ENCODE results near the gene CHRNA1. TPM values are rescaled to one million over a fixed set of nuclear protein-coding genes. Genes with fewer than 3 reads are reported as not detected.
A peak's percentile ranks its signal among the peaks of the same experiment; 100 is the strongest.

CHRNA1 gene
- total RNA-seq, 4 donors from 2014 or later: not detected

DNA sequence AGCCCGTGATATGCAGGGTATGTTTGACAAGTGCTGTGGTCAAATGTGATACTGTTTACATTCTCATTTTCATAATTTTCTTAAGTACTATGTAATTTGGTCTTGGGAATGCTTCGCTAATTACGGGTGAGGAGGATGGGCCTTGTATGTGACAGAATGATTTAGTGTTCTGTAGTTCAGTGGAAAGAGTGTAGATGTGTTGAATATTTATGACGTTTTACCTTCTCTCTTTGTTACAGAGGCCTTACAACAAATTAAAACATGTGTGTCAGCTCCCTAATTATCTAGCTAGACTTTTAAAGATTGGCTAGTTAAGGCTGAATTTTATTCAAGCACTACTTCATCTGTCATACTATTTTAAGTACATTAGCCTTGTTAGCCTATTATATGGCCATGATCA lies 10.6 kb upstream of the CHRNA1 start:
- Histone ChIP-seq H3K4me3 (no peak overlapping the region), H3K4me1 (no peaks in the 10 kb centered on the region), H3K27me3 (no peaks in the 10 kb centered on the region), H3K27ac (no peak overlapping the region), H3K9me3 (no peaks in the 10 kb centered on the region), H3K36me3 (no peaks in the 10 kb centered on the region)
- DNase-seq: no peak
- intact Hi-C loops (cut with DNase I; ENCODE audit: low total_unique reads): no loop called here
- TF ChIP-seq, protein P1, sequence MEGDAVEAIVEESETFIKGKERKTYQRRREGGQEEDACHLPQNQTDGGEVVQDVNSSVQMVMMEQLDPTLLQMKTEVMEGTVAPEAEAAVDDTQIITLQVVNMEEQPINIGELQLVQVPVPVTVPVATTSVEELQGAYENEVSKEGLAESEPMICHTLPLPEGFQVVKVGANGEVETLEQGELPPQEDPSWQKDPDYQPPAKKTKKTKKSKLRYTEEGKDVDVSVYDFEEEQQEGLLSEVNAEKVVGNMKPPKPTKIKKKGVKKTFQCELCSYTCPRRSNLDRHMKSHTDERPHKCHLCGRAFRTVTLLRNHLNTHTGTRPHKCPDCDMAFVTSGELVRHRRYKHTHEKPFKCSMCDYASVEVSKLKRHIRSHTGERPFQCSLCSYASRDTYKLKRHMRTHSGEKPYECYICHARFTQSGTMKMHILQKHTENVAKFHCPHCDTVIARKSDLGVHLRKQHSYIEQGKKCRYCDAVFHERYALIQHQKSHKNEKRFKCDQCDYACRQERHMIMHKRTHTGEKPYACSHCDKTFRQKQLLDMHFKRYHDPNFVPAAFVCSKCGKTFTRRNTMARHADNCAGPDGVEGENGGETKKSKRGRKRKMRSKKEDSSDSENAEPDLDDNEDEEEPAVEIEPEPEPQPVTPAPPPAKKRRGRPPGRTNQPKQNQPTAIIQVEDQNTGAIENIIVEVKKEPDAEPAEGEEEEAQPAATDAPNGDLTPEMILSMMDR (IDR thresholded peaks at IDR 0.05): no peak
- no peak for TF ChIP-seq POLR2A (IDR thresholded peaks at IDR 0.05)

DNA sequence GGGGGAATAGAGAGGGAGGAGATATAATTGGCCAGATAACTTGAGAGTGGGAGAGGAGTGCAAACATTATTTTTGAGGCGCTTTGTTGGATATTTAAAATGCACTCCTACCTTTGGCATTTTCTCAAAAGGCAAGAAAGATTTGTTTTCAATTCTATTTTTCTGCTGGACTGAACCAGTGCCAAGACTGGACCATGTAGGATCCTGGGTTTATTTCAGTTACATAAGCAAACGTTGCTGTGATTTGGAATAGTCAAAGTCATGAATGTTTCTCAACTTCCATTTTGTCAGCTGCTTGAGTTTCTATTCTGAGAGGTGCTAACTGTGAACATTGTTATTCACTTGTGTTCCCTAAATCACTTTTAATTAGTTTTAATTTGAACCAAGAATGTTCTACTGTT lies 8.9 kb upstream of the CHRNA1 start:
- Histone ChIP-seq H3K27ac (no peak overlapping the region), H3K4me3 (no peak overlapping the region), H3K4me1 (no peaks in the 10 kb centered on the region), H3K36me3 (no peaks in the 10 kb centered on the region), H3K27me3 (no peaks in the 10 kb centered on the region), H3K9me3 (no peaks in the 10 kb centered on the region)
- no peak for DNase-seq
- intact Hi-C loops (cut with DNase I; ENCODE audit: low total_unique reads): no loop called here
- TF ChIP-seq, protein P1 (IDR thresholded peaks at IDR 0.05): no peak
- TF ChIP-seq POLR2A (IDR thresholded peaks at IDR 0.05): no peak

DNA sequence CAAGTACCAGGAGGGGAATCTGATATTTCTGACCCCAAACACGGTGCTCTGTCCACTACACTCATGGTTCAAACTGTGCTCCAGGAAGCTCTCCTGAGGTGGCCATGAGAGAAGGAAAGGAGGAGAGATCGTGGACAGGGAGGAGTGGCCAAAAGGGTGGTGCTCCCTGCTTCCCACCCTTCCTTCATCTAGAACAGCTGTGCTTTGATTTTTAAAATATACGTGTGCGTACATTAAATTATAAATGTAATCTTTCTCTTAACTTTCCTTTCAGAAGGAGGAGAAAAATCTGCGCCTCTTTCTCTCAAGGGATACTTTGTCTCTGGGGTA lies 8.2 kb upstream of the CHRNA1 start:
- Histone ChIP-seq H3K4me1 (no peaks in the 10 kb centered on the region), H3K27me3 (no peaks in the 10 kb centered on the region), H3K4me3 (no peak overlapping the region), H3K27ac (no peak overlapping the region), H3K9me3 (no peaks in the 10 kb centered on the region), H3K36me3 (no peaks in the 10 kb centered on the region)
- intact Hi-C loops (cut with DNase I; ENCODE audit: low total_unique reads): no loop called here
- DNase-seq: no peak
- TF ChIP-seq, protein P1 (IDR thresholded peaks at IDR 0.05): no peak
- no peak for TF ChIP-seq POLR2A (IDR thresholded peaks at IDR 0.05)

DNA sequence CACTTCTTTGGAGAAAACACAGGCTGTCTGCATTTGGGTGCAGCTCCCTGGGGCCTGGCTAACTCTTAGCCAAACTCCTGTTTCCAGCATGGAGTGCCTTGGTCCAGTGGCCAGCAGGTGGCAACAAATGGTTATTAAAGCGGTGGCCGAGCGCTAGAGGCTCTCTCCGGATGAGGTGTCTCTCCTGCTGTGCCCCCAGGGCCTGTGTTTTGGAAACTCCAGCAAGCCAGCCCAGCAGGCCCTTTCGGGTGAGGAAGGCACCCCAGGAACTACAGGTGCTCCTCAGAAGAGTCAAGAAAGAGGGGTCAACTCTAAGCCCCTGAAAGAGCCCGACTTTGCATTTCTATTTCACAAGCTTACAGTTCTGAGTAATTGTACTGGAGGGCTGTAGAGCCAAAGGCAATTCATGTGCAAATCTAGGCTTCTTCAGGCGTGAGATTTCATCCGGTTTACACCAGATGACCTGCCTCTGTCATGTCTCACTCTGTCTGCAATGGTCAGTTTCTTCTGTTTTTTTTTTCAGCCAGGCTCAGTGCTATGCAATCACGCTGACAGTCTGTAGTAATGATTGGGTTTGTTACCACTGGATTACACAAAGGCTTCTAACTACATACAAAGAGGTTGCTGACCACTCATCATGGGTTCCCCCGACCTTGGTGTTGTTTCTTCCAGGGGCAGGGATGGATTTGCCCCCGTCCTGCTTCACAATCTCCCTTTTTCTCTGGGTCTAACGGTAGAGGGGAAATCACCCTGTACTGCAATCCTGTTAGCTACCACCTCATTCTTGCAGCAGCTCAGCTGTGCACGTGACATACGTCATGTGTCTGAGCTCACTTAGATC lies 7.6 kb upstream of the CHRNA1 start:
- Histone ChIP-seq H3K36me3 (no peaks in the 10 kb centered on the region), H3K27ac (no peak overlapping the region), H3K4me3 (no peak overlapping the region), H3K4me1 (no peaks in the 10 kb centered on the region), H3K27me3 (no peaks in the 10 kb centered on the region), H3K9me3 (no peaks in the 10 kb centered on the region)
- DNase-seq: peak; percentile 52 to 70
- no peak for TF ChIP-seq POLR2A (IDR thresholded peaks at IDR 0.05)
- TF ChIP-seq, protein P1 (IDR thresholded peaks at IDR 0.05): peak; percentile 68 to 76 (median 70)
- intact Hi-C loops (cut with DNase I; ENCODE audit: low total_unique reads): no loop called here

DNA sequence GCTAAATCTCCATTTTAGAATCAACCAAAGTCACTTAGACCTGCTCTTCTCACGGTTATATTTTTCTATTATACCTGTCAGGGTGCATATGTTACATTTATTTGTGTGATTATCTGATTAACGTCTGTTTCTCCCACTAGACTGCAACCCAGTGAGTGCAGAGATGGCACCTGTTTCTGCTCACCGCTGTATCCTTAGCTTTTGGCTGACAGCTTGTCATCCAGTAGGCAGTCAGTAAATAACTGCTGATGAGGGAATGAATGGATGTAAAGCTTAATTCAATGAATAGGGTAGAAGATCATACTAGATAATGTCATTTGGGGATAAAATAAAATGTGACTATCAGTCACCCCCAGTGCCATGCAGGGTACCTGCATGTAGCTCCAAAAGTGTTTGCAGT lies 6.9 kb upstream of the CHRNA1 start:
- Histone ChIP-seq H3K27ac (no peak overlapping the region), H3K9me3 (no peaks in the 10 kb centered on the region), H3K4me3 (no peak overlapping the region), H3K36me3 (no peaks in the 10 kb centered on the region), H3K27me3 (no peaks in the 10 kb centered on the region), H3K4me1 (no peaks in the 10 kb centered on the region)
- TF ChIP-seq POLR2A (IDR thresholded peaks at IDR 0.05): no peak
- TF ChIP-seq, protein P1 (IDR thresholded peaks at IDR 0.05): no peak
- DNase-seq: no peak
- intact Hi-C loops (cut with DNase I; ENCODE audit: low total_unique reads): no loop called here

Measured in uterus (tissue), 4 donors.